Measurements from ENCODE around the gene FRMD4A.

- TF ChIP-seq CTCF (IDR thresholded peaks at IDR 0.05) (no peak), POLR2A (IDR thresholded peaks at IDR 0.05) (no peak)
Observed at GRCh38 chr10:13637894-13638293, 692.8 kb downstream of the FRMD4A start.
